NCI-H510A (cell line): ENCODE measurements around the gene SELENBP1.
"Not testable (repeated sequence)": the region's sequence is repeated elsewhere in the genome, so short reads cannot be mapped to it uniquely, and the experiment has no call there.

Source experiments
- DNase-seq: peaks from one replicate; lab custom pipeline; 2025; lab: John Stamatoyannopoulos, UW

The SELENBP1 gene

GRCh38 chr1:151372058-151372934, at the start of gene SELENBP1:
Gene SELENBP1 (minus strand): TSS chr1:151372705. CDS start chr1:151372641, 64 bp downstream.
- peak; percentile 93 for DNase-seq

DNA sequence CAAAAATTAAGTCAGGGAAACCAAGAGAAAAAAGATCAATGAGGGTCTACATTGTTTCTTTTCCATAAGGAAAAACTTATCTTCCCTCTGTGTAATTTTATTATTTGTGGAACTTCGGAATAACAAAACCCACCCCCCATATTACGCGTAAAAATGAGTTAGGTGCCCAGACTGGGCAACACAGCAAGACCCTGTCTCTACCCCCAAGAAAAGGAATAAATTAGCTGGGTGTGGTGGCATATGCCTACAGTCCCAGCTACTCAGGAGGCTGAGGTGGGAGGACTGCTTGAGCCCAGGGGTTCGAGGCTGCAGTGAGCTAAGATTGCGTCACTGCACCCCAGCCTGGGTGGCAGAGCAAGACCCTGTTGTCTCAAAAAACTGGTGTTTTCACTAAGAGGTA, 47.3 kb upstream of the SELENBP1 start:
- no peak for DNase-seq

DNA sequence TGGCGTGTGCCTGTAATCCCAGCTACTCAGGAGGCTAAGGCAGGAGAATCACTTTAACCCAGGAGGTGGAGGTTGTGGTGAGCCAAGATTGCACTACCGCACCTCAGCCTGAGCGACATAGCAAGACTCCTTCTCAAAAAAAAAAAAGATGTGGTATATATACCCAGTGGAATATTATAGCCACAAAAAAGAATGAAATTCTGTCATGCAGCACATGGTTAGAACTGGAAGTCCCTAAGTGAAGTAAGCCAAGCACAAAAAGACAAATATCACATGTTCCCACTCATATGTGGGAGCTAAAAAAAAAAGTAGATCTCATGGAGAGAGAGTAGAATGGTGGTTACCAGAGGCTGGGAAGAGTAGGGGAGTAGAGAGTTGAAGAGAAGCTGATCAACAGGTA, 45.6 kb upstream of the SELENBP1 start:
- no peak for DNase-seq

GRCh38 chr1:151416231-151416630, 43.7 kb upstream of the SELENBP1 start:
- no peak for DNase-seq

GRCh38 chr1:151411884-151412283, 39.4 kb upstream of the SELENBP1 start:
- DNase-seq, result no peak

DNA sequence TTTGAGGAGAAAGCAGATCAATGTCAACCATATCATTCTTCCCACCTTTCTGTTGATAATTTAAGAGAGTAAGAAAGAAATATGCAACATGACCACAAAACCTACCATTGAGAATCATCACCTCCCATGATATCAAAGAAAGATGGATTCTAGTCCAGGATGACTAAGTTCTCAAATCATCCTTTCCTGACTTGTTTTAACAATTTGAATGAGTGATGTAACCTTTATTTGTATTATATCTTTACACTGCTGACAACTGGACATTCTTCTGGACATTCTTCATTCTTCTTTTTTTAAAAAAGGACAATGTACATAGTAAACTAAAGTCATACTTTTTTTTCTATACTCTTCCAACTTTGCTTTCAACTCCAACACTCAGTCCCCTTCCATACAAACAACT, 36.4 kb upstream of the SELENBP1 start:
- no peak for DNase-seq

GRCh38 chr1:151407304-151407703, 34.8 kb upstream of the SELENBP1 start:
- no peak for DNase-seq

- DNase-seq, result no peak
Observed at GRCh38 chr1:151406176-151406575, 33.7 kb upstream of the SELENBP1 start.

GRCh38 chr1:151405187-151405951, 32.9 kb upstream of the SELENBP1 start:
- DNase-seq, result no peak

GRCh38 chr1:151403612-151404011, 31.1 kb upstream of the SELENBP1 start:
- no peak for DNase-seq

DNA sequence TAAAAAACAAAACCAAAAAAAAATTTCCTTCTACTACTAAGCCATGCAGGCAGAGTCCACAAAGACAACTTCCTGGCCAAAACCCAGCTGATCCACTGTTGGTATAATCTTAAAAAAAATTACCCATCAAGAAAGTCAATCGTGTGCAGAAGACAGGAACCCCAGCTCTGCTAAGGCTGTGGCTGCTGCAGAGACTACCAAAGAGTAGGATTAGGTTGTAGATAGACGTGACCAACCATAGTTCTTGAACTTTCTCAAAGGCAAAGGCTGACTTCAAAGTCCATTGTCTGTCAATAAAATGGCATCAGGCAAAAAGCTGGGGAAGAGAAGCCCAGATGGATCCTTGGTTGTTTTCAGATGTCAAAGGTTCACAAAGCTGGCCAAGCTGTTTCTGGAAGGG, 30.3 kb upstream of the SELENBP1 start:
- DNase-seq, result no peak

GRCh38 chr1:151401860-151402259, 29.4 kb upstream of the SELENBP1 start:
- no peak for DNase-seq

DNA sequence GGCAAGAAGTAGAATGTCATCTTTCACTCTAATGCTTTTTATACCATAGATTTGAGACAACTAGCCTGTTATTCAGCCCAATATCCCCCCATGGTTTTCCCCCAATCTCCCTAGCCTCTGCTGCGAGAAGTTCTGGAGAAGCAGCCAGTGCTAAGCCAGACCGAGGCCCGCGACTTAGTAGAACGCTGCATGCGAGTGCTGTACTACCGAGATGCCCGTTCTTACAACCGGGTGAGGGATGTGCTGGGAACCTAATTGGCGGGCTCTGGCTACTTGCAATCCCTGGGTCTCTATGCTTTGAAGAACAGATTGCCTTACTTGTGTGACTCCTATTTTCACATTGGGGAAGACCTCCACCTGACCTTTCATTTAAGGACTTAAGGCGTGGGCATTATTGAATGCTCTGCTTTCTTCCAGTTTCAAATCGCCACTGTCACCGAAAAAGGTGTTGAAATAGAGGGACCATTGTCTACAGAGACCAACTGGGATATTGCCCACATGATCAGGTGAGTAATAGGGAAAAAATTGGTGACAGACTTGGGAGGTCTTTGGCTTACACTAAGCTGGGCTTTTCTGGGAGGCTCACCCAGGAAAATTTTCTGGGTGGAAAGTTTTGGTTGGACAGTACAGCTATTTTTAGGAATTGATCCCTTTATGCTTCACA, 28.8 kb upstream of the SELENBP1 start:
- no peak for DNase-seq

- DNase-seq, result peak; percentile 74
Observed at GRCh38 chr1:151399324-151400171, 27.0 kb upstream of the SELENBP1 start, which contains the start of gene PSMB4. Gene PSMB4 (plus strand): TSS chr1:151399573. CDS start chr1:151399588, 15 bp downstream.

- DNase-seq, result not testable (repeated sequence)
Observed at GRCh38 chr1:151396265-151396664, 23.8 kb upstream of the SELENBP1 start.

DNA sequence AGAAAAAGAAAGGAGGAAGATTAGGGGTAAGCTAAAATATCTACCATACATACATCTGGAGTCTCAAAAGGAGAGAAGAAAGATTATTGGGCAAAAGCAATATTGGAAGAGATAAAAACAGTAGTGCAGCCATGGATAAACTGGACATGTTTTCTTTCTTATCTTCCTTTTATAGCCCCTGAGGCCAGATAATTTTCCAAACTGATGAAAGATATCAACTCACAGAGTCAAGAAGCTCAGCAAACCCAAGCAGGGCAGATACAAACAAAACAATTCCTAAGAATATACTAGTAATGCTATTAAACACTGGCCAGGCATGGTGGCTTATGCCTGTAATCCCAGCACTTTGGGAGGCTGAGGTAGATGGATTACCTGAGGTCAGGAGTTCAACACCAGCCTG, 21.1 kb upstream of the SELENBP1 start:
- no peak for DNase-seq

GRCh38 chr1:151391079-151391563, 18.6 kb upstream of the SELENBP1 start:
- no peak for DNase-seq

DNA sequence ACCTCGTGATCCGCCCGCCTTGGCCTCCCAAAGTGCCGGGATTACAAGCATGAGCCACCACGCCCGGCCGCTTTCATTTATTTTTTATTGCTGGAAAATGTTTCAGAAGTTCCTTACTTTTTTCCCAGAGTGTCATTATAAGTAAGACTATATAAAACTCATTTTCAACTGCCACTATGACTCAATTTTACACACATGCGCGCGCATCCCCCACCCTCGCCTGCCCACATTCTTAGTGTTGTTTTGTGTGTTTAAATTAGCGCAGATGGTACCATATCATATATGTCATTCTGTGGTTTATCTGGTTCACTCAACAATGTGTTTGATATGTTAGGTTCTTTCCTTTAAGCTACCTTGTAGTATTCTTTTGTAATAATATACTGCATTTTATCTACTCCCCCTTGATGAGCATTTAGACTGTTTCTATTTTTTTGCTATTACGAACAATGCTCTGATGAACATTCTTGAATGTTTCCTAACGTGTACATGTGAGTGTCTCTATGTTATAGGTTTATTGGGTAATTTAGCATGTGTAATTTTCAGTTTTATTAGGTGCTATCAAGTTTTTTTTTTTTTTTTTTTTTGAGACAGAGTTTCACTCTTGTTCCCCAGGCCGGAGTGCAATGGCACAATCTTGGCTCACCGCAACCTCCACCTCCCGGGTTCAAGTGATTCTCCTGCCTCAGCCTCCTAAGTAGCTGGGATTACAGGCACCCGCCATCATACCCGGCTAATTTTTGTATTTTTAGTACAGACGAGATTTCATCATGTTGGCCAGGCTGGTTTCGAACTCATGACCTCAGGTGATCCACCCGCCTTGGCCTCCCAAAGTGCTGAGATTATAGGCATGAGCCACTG, 17.9 kb upstream of the SELENBP1 start:
- DNase-seq, result not testable (repeated sequence)

GRCh38 chr1:151386002-151386401, 13.5 kb upstream of the SELENBP1 start:
- DNase-seq, result no peak

GRCh38 chr1:151384584-151384983, 12.1 kb upstream of the SELENBP1 start:
- DNase-seq, result no peak
